Peyer's patch (tissue), 4 donors: ENCODE measurements around the gene DOCK2.

Experiments used
- CTCF ChIP-seq, 6 experiments: fragments of 450-650 bp in 4 of 6; fragments of 200-600 bp in 2 of 6; sonication (generic) in 1 of 6; IDR thresholded peaks; one replicate each; pipeline ENCODE4 v1.5.1; 2017 to 2019; ENCODE audit warnings: antibody characterized with exemption in 6 of 6, mild to moderate bottlenecking in 3 of 6, moderate library complexity in 1 of 6
- POLR2A ChIP-seq, 2 donors: fragments of 450-650 bp; IDR thresholded peaks; one replicate each; pipeline ENCODE4 v1.5.1; 2017; ENCODE audit warnings: antibody characterized with exemption in 2 of 2, mild to moderate bottlenecking in 2 of 2, moderate library complexity in 2 of 2

GRCh38 chr5:169615561-169615960, 21.5 kb upstream of the DOCK2 start:
- no peak for TF ChIP-seq POLR2A (IDR thresholded peaks at IDR 0.05)
- no peak for TF ChIP-seq CTCF (IDR thresholded peaks at IDR 0.05)
